GM23338 (cell line): ENCODE data around the gene SASH3.

Source experiments
- CTCF ChIP-seq, 2 experiments: fragments of 200-600 bp in 1 of 2; sonication (generic) in 1 of 2; conservative IDR thresholded peaks; 2 replicates each; pipeline versions ENCODE4 v1.5.1 to v1.6.1; 2016 to 2017; ENCODE audit warnings: antibody characterized with exemption in 2 of 2, low read depth in 2 of 2, mild to moderate bottlenecking in 2 of 2, moderate library complexity in 1 of 2
- EZH2 ChIP-seq: fragments of 200-600 bp; sonication (generic); IDR thresholded peaks from one replicate; pipeline ENCODE4 v1.8.0; 2017; ENCODE audit warnings: antibody characterized with exemption, mild to moderate bottlenecking, low read depth; ENCODE audit not compliant: unreplicated experiment
- POLR2AphosphoS5 ChIP-seq: IDR thresholded peaks from 2 replicates; pipeline ENCODE4 v1.6.1; 2016; ENCODE audit warnings: antibody characterized with exemption, low read depth
- REST ChIP-seq: IDR thresholded peaks from one replicate; pipeline ENCODE4 v1.6.1; 2018; ENCODE audit warnings: antibody characterized with exemption; ENCODE audit not compliant: unreplicated experiment

GRCh38 chrX:129798456-129798855 is 18.7 kb downstream of the SASH3 start:
- TF ChIP-seq CTCF (conservative IDR thresholded peaks at IDR 0.05; ENCODE audit: low read depth in 2 of 2) (no peak), POLR2AphosphoS5 (no peak), EZH2 (no peak), REST (no peak)
